ENCODE results near the gene ELK3.

GRCh38 chr12:96289067-96289466 lies 94.9 kb downstream of the ELK3 start:
- TF ChIP-seq, protein P1, sequence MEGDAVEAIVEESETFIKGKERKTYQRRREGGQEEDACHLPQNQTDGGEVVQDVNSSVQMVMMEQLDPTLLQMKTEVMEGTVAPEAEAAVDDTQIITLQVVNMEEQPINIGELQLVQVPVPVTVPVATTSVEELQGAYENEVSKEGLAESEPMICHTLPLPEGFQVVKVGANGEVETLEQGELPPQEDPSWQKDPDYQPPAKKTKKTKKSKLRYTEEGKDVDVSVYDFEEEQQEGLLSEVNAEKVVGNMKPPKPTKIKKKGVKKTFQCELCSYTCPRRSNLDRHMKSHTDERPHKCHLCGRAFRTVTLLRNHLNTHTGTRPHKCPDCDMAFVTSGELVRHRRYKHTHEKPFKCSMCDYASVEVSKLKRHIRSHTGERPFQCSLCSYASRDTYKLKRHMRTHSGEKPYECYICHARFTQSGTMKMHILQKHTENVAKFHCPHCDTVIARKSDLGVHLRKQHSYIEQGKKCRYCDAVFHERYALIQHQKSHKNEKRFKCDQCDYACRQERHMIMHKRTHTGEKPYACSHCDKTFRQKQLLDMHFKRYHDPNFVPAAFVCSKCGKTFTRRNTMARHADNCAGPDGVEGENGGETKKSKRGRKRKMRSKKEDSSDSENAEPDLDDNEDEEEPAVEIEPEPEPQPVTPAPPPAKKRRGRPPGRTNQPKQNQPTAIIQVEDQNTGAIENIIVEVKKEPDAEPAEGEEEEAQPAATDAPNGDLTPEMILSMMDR (IDR thresholded peaks at IDR 0.05; ENCODE audit: borderline replicate concordance, extremely low read depth, low read length, poor library complexity, severe bottlenecking), result no peak
- no peak for TF ChIP-seq EZH2 (IDR thresholded peaks at IDR 0.05; ENCODE audit: borderline replicate concordance, low read depth, low read length, severe bottlenecking)
